CD4-positive, CD25-positive, alpha-beta regulatory T cell (primary cell): ENCODE measurements around the gene MLPH. TPM values are rescaled to one million over a fixed set of nuclear protein-coding genes. Genes with fewer than 3 reads are reported as not detected.
"Not testable (repeated sequence)": the region's sequence is repeated elsewhere in the genome, so short reads cannot be mapped to it uniquely, and the experiment has no call there.

ENCODE experiments used
- ATAC-seq, 2 donors: fragments of 150-1000 bp; cut with Tn5 transposase; one replicate each; pipeline ENCODE4 v1.10.0; 2021; ENCODE audit warnings: low read depth in 2 of 2, moderate number of reproducible peaks in 2 of 2, moderate library complexity in 1 of 2
- DNase-seq, 3 donors: peaks; one replicate each; pipeline versions ENCODE4 v3.0.0 to v3.0.0-alpha.2; 2012 to 2022; ENCODE audit warnings: mixed read lengths in 1 of 3
- H3K27ac ChIP-seq: one replicate; pipeline ENCODE4 v1.7.0; 2013; ENCODE audit warnings: mild to moderate bottlenecking, low read length; ENCODE audit not compliant: insufficient read depth, poor library complexity, severe bottlenecking
- H3K27me3 ChIP-seq: one replicate; pipeline ENCODE4 v1.7.0; 2013; ENCODE audit warnings: low read length; ENCODE audit not compliant: control insufficient read depth, insufficient read depth
- H3K36me3 ChIP-seq: one replicate; pipeline ENCODE4 v1.7.0; 2013; ENCODE audit warnings: mild to moderate bottlenecking, low read length, moderate library complexity; ENCODE audit not compliant: control insufficient read depth, insufficient read depth
- H3K4me1 ChIP-seq: 2 replicates; pipeline ENCODE4 v1.7.0; 2013; ENCODE audit warnings: mild to moderate bottlenecking, low read length; ENCODE audit not compliant: insufficient read depth, control insufficient read depth, poor library complexity, severe bottlenecking
- H3K4me3 ChIP-seq: one replicate; pipeline ENCODE4 v1.7.0; 2013; ENCODE audit warnings: low read depth, mild to moderate bottlenecking, low read length, moderate library complexity
- H3K9me3 ChIP-seq, 2 experiments: 1 replicate in 1 of 2; 2 replicates in 1 of 2; pipeline ENCODE4 v1.7.0; 2013; ENCODE audit warnings: low read length in 2 of 2, mild to moderate bottlenecking in 1 of 2, moderate library complexity in 1 of 2; ENCODE audit not compliant: control insufficient read depth in 2 of 2
- H3K27ac Mint-ChIP-seq, 3 donors: one replicate each; pipeline ENCODE4 v1.8.0; 2020 to 2022; ENCODE audit warnings: mild to moderate bottlenecking in 3 of 3, mixed read lengths in 3 of 3, moderate library complexity in 2 of 3
- H3K27me3 Mint-ChIP-seq: one replicate; pipeline ENCODE4 v1.8.0; 2022; ENCODE audit warnings: mild to moderate bottlenecking, mixed read lengths
- H3K36me3 Mint-ChIP-seq: one replicate; pipeline ENCODE4 v1.8.0; 2020; ENCODE audit warnings: mixed read lengths
- H3K4me1 Mint-ChIP-seq, 4 donors: one replicate each; pipeline ENCODE4 v1.8.0; 2020 to 2022; ENCODE audit warnings: mixed read lengths in 4 of 4, mild to moderate bottlenecking in 1 of 4
- H3K4me3 Mint-ChIP-seq, 4 donors: one replicate each; pipeline ENCODE4 v1.8.0; 2020 to 2022; ENCODE audit warnings: mild to moderate bottlenecking in 4 of 4, mixed read lengths in 4 of 4, moderate library complexity in 3 of 4
- H3K9me3 Mint-ChIP-seq, 7 donors: one replicate each; pipeline ENCODE4 v1.8.0; 2020 to 2022; ENCODE audit warnings: mixed read lengths in 7 of 7, mild to moderate bottlenecking in 3 of 7, moderate library complexity in 2 of 7
- polyA plus RNA-seq, 4 donors: library from polyadenylated mRNA; unstranded; fragments of 300-500 nt; fragmentation: Illumina TruSeq; gene quantifications; one replicate each; pipeline ENCODE4 v1.2.3, GENCODE V29; 2021
- total RNA-seq: library from RNA; stranded (reverse); gene quantifications from one replicate; pipeline ENCODE4 v1.2.3, GENCODE V29; 2022

The MLPH gene
- total and polyA plus RNA-seq, 5 donors from 2014 or later, result 0.47 TPM; not detected in 4

DNA sequence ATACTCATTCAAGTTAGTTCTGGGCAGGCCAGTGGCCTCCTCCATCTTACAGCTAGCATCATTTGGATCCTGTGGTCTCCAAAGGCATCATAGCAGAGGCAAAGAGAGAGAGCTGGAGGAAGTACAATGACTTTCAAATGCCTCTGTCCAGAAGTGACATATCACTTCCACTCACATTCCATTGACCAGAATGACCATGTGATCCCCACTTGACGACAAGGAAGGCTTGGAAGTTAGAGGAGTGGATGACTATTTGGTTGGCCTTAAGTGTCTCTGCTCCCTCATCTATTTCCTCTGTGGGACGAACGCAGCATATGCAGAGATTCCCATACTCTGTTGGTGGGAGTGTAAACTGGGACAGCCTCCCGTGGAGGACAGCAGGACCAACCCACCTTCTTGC, 27.8 kb upstream of the MLPH start:
- no peaks in the 10 kb centered on the region for H3K27me3 Mint-ChIP-seq
- H3K4me3 Mint-ChIP-seq, result no peak overlapping the region
- H3K4me1 ChIP-seq, result no peaks in the 10 kb centered on the region
- DNase-seq (no peak), ATAC-seq (no peak)
- H3K9me3 Mint-ChIP-seq, result peaks cover 0 to 3% (median 0%) of the 10 kb centered on the region in 7 donors
- no peak overlapping the region for H3K27ac ChIP-seq
- no peak overlapping the region for H3K4me3 ChIP-seq
- no peaks in the 10 kb centered on the region for H3K36me3 ChIP-seq
- no peaks in the 10 kb centered on the region for H3K27me3 ChIP-seq
- peaks cover 3% of the 10 kb centered on the region for H3K36me3 Mint-ChIP-seq
- no peaks in the 10 kb centered on the region for H3K9me3 ChIP-seq
- H3K27ac Mint-ChIP-seq, result no peak overlapping the region
- peaks cover 0 to 8% (median 3%) of the 10 kb centered on the region in 4 donors for H3K4me1 Mint-ChIP-seq

DNA sequence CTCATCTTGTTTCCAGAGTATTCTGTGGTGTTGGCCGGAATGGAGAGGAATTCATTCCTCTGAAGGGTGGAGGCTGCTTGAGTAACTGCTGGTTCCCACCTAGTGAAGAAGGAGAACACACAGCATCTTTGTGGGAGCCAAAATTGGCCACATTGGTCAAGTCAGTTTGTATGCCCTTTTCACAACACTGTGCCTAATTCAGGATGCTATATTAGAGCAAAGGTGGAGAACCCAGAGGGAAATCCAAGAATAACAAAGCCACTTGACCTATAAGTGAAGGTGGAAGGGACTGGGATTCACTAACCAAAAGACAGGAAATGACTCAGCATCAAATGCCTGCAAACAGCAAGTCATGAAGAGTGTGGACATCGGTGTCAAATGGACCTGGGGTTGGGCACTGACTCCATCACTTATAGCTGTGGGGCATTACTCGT, 27.3 kb upstream of the MLPH start:
- Histone ChIP-seq H3K27me3 (no peaks in the 10 kb centered on the region), H3K9me3 (no peaks in the 10 kb centered on the region), H3K27ac (no peak overlapping the region), H3K4me3 (no peak overlapping the region), H3K4me1 (no peaks in the 10 kb centered on the region), H3K36me3 (no peaks in the 10 kb centered on the region)
- Mint-ChIP-seq H3K9me3 (peaks cover 0 to 3% (median 0%) of the 10 kb centered on the region in 7 donors), H3K4me1 (peaks cover 0 to 8% (median 3%) of the 10 kb centered on the region in 4 donors), H3K36me3 (peaks cover 3% of the 10 kb centered on the region), H3K27me3 (no peaks in the 10 kb centered on the region), H3K4me3 (no peak overlapping the region), H3K27ac (no peak overlapping the region)
- DNase-seq (no peak), ATAC-seq (no peak)

DNA sequence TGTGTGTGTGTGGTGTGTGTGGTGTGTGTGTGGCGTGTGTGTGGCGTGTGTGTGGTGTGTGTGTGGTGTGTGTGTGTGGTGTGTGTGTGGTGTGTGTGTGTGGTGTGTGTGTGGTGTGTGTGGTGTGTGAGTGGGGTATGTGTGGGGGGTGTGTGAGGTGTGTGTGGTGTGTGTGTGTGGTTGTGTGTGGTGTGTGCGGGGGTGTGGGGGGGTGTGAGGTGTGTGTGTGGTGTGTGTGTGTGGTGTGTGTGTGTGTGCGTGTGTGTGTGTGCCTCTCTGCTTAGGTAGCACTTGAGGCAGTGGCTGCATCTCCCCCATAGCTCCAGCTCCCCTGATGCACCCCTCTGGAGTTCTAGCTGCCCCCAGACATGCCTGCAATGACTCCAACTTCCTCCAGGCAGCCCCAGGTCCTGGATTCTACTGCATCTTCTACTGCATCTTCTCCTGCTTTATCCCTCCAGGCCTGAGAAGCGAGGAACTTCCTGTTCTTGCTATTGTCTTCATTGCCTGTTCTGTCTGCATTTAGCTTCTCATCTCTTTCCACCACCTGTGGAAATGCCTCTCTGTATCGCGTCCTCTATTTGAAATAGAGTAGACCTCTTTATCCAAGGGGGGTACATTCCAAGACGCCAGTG, 22.2 kb upstream of the MLPH start:
- DNase-seq (no peak), ATAC-seq (no peak)
- no peaks in the 10 kb centered on the region for H3K27me3 Mint-ChIP-seq
- Histone ChIP-seq H3K36me3 (no peaks in the 10 kb centered on the region), H3K27me3 (no peaks in the 10 kb centered on the region), H3K4me1 (no peaks in the 10 kb centered on the region), H3K9me3 (no peaks in the 10 kb centered on the region), H3K27ac (no peak overlapping the region), H3K4me3 (no peak overlapping the region)
- H3K36me3 Mint-ChIP-seq, result peaks cover 3% of the 10 kb centered on the region
- H3K9me3 Mint-ChIP-seq, result peaks cover 0 to 2% (median 0%) of the 10 kb centered on the region in 7 donors
- no peak overlapping the region for H3K27ac Mint-ChIP-seq
- no peak overlapping the region for H3K4me3 Mint-ChIP-seq
- peaks cover 0 to 2% (median 0%) of the 10 kb centered on the region in 4 donors for H3K4me1 Mint-ChIP-seq

DNA sequence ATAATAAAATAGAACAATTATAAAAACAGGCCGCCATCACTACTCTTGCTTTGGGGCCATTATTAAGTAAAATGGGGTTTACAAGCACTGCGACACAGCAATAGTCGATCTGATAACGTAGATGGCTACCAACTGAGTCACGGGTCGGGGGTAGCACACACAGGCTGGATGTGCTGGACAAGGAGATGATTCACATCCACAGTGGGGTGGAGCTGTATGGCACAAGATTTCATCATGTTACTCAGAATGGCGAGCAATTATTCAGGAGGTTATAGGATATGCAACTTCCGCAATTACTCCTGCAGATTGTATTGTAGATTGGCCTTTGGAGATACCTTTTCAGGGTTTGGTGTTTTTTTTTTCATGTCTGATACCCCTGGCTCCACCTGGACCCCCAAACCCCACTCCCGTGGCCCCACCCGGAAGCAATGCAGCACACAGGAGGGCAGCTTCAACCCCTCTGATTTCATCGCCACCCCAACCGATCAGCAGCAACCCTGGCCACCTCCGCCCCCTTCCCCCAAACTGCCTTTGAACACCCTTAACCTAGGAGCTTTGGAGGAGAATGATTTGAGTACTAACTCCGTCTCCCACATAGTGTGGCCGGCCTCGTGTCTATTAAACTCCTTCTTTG, 21.4 kb upstream of the MLPH start:
- H3K9me3 ChIP-seq, result no peaks in the 10 kb centered on the region
- no peaks in the 10 kb centered on the region for H3K27me3 ChIP-seq
- H3K4me3 ChIP-seq, result no peak overlapping the region
- H3K27ac Mint-ChIP-seq, result no peak overlapping the region
- DNase-seq (no peak), ATAC-seq (no peak)
- H3K36me3 ChIP-seq, result no peaks in the 10 kb centered on the region
- H3K4me1 ChIP-seq, result no peaks in the 10 kb centered on the region
- peaks cover 0 to 2% (median 0%) of the 10 kb centered on the region in 4 donors for H3K4me1 Mint-ChIP-seq
- H3K4me3 Mint-ChIP-seq, result no peak overlapping the region
- H3K27me3 Mint-ChIP-seq, result no peaks in the 10 kb centered on the region
- H3K27ac ChIP-seq, result no peak overlapping the region
- peaks cover 3% of the 10 kb centered on the region for H3K36me3 Mint-ChIP-seq
- peaks cover 0 to 2% (median 0%) of the 10 kb centered on the region in 7 donors for H3K9me3 Mint-ChIP-seq

DNA sequence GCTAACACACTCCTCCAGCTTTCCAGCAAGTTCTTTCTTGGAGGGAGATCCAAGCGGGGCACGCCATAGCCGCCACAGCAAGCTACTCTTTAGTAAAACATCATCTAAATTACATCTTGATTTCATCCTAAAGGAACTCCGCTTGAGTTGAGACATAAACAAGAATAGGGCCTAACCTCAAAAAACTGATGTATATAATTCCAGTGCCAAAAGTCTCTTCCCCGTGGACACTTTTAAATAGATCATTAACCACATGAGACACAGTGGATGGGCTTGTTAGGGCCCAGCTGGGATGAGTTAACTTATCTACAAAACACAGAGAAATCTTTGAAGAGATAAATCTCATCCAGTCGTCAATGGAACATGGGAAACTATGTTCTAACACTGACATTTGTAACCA, 20.8 kb upstream of the MLPH start:
- no peaks in the 10 kb centered on the region for H3K9me3 ChIP-seq
- no peak for ATAC-seq
- H3K36me3 Mint-ChIP-seq, result peaks cover 3% of the 10 kb centered on the region

DNA sequence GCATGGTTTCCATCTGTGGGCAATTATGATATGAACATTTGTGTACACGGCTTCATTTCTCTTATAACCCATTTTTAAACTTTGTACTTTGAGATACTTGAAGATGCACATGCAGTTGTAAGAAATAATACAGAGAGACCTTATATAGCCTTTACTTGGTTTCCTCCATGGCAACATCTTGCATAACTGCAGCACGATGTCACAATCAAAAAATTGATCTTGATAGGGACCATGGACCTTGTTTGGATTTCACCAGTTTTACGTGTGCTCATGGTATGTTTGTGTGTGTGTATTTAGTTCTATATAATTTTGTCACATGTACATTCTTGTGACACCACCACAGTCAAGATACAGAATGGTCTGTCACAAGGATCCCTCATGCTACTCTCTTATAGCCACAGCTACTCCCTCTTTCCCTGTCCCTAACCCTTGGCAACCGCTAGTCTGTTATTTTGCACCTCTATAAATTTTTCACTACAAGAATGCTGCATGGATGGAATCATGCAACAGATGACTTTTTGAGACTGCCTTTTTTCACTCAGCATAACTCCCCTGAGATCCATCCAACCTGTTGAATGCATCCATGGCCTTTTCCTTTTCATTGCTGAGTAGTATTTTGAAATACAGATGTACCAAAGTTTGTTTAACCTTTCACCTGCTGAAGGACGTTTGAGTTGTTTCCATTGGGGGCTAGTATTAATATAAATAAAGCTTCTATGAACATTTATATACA, 19.4 kb upstream of the MLPH start:
- peaks cover 0 to 2% (median 0%) of the 10 kb centered on the region in 4 donors for H3K4me1 Mint-ChIP-seq

More for the DNA sequence above, 20.8 kb upstream of the MLPH start:
- Histone ChIP-seq H3K27ac (no peak overlapping the region), H3K27me3 (no peaks in the 10 kb centered on the region), H3K36me3 (no peaks in the 10 kb centered on the region), H3K4me1 (no peaks in the 10 kb centered on the region), H3K4me3 (no peak overlapping the region)
- Mint-ChIP-seq H3K4me3 (no peak overlapping the region), H3K27ac (no peak overlapping the region), H3K27me3 (no peaks in the 10 kb centered on the region), H3K9me3 (peaks cover 0 to 2% (median 0%) of the 10 kb centered on the region in 7 donors), H3K4me1 (peaks cover 0 to 2% (median 0%) of the 10 kb centered on the region in 4 donors)
- DNase-seq, result no peak

DNA sequence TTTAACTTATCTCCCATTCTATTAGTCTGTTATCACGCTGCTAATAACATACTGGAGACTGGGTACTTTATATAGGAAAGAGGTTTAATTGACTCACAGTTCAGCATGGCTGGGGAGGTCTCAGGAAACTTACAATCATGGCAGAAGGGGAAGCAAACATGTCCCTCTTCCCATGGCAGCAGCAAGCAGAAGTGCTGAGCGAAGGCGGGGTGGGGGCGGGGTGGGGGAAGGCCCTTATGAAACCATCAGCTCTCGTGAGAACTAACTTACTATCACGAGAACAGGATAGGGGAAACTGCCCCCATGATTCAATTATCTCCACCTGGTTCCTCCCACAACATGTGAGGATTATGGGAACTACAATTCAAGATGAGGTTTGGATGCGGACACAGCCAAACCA, 17.6 kb upstream of the MLPH start:
- not testable (repeated sequence) for H3K27me3 Mint-ChIP-seq, DNase-seq, ATAC-seq, H3K4me1 Mint-ChIP-seq, H3K36me3 ChIP-seq, H3K27ac ChIP-seq, H3K9me3 Mint-ChIP-seq, H3K9me3 ChIP-seq, H3K36me3 Mint-ChIP-seq, H3K4me1 ChIP-seq, H3K4me3 ChIP-seq, H3K27me3 ChIP-seq, H3K27ac Mint-ChIP-seq
- peak overlapping the region in 1 of 4 donors; percentile 41 for H3K4me3 Mint-ChIP-seq

More for the DNA sequence above, 19.4 kb upstream of the MLPH start:
- H3K36me3 ChIP-seq, result no peaks in the 10 kb centered on the region
- H3K9me3 Mint-ChIP-seq, result peaks cover 0 to 2% (median 0%) of the 10 kb centered on the region in 7 donors
- no peak for DNase-seq
- H3K27ac Mint-ChIP-seq, result no peak overlapping the region
- H3K4me1 ChIP-seq, result no peaks in the 10 kb centered on the region
- no peak overlapping the region for H3K4me3 ChIP-seq
- no peaks in the 10 kb centered on the region for H3K27me3 ChIP-seq
- no peaks in the 10 kb centered on the region for H3K27me3 Mint-ChIP-seq
- ATAC-seq, result no peak
- no peaks in the 10 kb centered on the region for H3K9me3 ChIP-seq
- H3K36me3 Mint-ChIP-seq, result no peaks in the 10 kb centered on the region
- H3K27ac ChIP-seq, result no peak overlapping the region
- no peak overlapping the region for H3K4me3 Mint-ChIP-seq
